ENCODE data around the gene CCND1.
"Not testable (repeated sequence)": the region's sequence is repeated elsewhere in the genome, so short reads cannot be mapped to it uniquely, and the experiment has no call there.

CCND1 gene

DNA sequence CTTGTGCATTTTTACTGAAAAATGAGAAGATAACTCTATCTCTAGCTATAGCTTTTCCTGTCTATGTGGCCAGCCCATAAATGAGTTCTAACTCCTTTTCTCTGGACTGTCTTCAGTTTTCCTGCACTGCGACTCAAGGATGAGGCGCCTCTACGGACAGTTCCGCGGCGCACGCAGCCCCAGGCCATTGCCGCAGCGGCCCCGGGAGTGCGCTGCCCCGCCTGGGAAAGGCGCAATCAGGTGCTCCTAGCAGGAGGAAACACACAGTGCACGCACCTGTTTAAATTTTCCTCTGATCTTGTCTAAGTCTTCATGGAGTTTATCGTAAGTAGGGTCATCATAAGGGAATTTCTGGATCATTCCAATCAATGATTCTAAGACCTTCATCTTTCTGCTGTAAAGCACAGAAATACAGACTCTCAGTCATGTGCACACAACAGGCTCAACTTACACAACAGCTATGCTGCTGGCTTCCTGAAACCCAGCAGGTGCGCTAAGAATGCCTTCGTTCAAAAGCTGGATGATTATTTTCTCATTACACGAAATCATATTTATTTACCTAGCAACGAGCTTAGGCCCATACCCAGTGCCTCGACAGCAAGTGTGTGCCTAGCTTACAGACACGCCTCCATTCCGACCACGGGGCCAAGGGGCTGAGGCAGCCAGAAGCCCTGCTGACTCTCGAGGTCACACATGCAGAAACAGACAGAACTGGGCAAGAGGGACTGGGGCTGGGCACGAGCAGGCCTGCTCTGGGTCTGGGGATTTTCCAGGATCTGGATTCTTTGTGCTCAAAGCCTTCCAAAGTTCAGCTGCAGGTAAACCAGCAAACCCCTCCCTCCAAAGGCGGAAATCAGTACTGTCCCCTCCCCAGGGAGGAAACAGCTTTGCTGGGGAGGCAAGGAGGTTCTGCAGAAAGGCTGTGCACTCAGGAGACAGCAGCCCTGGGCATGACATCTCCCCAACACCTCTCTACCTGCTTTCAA lies 27.0 kb downstream of the CCND1 start:
- no peak for DNase-seq (ENCODE audit: low read depth)

DNA sequence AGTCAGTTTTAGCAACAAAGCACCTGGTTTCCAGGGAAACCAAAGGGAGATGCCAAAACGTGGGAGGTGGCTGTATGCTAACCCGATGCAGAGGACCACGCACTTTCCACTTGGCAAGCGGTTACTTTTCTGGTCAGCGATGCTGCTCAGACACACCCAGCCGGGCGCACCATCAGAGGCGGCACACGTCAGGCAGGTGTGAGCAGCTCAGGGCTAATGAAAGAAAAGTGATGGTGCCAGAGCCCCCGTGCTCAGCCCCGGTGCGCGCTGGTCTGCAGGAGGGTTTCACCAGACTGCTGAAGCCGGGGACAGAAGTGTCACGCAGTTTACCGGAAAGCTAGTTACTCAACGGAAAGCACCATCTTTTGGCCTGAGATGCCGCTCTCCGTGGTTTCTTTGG lies 28.5 kb downstream of the CCND1 start:
- no peak for DNase-seq (ENCODE audit: low read depth)

DNA sequence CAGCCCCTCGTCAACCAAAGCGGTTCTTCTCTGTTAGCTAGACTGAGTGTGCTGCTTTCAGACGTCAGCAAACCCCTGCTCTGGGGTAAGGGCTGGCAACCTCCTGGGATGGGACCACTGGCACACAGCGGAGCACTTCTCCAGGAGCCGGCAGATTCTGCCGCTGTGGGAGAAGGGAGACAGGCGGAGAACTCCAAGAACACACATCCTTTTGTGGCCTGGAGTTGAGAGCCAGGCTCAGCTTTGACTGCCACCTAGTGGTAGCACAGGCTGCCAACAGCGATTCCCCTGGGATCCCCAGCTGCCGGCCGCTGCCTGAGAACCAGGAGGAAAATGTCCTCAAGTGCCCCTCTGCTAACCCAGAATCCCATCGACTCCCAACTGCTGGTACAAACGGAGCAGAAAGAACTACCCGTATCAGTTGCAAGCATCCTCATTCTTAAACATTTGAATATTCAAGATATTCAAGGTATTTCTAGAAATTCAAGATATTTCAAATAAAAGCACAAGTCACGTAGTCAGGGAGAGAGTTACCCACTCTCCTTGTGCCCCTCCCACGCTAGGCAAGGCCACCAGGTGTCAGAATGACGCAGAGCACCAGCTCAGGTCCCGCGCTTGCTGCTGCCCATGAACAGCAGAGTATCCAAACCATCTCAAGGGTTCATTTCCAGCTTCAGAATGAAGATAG lies 29.3 kb downstream of the CCND1 start:
- peak; percentile 31 for DNase-seq (ENCODE audit: low read depth)

- DNase-seq (ENCODE audit: low read depth) = no peak
These were observed 30.9 kb downstream of the CCND1 start for GRCh38 chr11:69671734-69672465.

- DNase-seq (ENCODE audit: low read depth) = no peak
These were observed 33.4 kb downstream of the CCND1 start for GRCh38 chr11:69674267-69674885.

DNA sequence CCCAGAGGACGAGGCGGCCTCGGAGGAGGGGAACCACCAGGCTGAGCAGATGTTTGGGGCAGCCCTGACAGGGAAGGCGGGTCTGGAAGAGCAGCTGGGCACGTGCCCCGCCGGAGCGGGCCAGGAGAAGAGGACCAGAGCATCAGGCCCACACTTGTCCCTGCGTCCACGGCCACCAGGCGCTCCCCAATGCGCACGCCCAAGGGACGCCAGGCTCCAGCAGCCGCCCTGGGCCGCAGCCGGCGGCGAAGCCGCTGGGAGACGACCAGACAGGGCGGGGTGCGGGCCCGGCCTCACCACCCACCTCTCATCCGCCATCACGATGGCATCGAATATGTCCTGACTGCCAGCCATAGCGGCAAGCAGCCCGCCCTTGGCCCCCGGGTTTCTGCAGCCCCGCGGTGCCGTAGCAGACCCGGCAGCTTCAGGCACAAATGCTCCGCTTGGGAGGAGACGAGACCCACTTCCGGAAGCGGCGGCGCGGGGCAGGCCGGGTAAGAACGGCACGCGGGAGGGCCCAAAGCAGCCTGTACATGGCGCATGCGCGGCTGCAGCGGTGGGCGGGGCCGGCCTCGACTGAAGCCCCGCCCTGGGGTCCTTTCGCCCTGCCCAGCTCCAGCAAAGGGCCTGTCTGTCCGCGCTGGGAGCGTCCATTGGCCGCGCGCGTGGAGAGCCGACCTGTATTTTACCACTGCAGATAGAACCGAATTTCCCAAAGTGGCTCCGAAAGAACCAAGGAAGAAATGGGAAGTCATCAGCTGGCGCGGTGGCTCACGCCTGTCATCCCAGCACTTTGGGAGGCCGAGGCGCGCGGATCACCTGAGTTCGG lies 34.1 kb downstream of the CCND1 start, which contains the start of gene LTO1:
Gene LTO1 (minus strand): TSS at position 468 of the 829 bp plus-strand sequence. CDS start 114 bp downstream, at position 354.
- DNase-seq (ENCODE audit: low read depth) = peak; percentile 93

- no peak for DNase-seq (ENCODE audit: low read depth)
These were observed 36.8 kb downstream of the CCND1 start for GRCh38 chr11:69677749-69678148.

DNA sequence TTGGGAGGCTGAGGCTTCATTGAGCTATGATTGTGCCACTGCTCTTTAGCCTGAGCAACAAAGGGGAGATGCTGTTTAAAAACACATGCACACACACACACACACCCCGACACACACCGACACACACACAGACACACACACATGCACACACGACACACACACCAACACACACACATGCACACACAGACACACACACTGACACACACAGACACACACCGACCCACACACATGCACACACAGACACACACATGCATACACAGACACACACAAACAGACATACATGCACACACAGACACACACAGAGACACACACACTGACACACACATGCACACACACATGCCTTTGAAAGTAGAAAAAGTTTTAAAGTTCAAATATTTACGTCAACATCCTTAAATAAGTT lies 39.7 kb downstream of the CCND1 start:
- DNase-seq (ENCODE audit: low read depth) = no peak

GRCh38 chr11:69682221-69682620 lies 41.3 kb downstream of the CCND1 start:
- DNase-seq (ENCODE audit: low read depth) = no peak

DNA sequence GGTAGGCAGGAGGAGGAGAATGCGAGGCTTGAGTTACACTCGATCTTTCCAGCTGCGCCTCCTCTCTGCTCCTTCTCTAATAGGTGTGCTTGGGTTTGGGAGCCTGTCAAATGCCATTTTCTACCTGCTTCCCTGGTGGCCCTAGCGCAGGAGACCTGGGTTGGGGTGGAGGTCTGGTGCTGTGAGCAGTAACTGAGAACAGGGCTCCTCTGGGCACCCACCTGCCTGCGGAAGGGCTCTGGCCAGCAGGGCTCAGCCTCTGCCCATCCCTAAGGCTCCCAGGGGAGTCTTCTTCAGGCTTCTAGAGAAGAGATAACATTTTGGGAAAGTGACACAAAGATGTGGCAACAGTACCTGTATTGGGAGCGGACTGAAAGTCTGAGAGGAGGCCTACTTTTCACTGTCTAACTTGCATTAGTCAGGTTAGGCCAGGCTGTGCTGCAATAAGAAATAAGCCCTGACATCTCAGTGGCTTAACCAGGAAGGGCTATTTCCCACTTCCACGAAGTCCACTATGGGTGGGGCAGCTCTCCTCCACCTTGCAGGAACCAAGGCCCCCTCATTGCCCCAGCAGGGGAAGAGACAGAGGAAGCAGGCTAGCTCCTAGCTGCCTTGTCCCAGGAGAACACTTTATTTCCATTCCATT lies 41.8 kb downstream of the CCND1 start:
- DNase-seq (ENCODE audit: low read depth) = no peak

DNA sequence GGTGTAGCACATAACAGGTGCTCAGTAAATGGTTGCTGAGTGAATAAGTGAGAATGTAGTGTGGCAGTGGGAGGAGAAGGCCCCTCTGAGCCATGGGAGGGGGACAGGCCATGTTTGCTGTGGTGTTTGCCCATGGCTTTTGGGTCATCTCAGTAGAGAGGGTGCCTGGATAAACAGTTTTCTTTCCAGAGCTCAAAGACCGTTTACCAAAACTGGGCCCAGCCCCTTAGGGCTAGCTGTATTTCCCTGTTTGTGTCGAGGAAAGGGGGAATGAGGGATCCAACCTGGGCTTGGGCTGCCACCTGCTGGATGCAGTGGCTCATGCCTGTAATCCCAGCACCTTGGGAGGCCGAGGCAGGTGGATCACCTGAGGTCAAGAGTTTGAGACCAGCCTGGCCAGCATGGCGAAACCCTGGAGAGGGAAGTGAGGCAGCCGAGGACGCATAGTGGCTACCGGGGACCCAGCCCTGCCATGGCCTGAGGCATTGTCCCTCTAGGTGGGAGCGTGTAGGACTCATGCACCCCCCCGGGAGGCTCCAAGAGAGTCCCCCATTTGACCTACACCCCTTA lies 42.9 kb downstream of the CCND1 start:
- DNase-seq (ENCODE audit: low read depth) = no peak

GRCh38 chr11:69684651-69685050 lies 43.7 kb downstream of the CCND1 start:
- DNase-seq (ENCODE audit: low read depth) = no peak

GRCh38 chr11:69685348-69685747 lies 44.4 kb downstream of the CCND1 start:
- DNase-seq (ENCODE audit: low read depth) = no peak

DNA sequence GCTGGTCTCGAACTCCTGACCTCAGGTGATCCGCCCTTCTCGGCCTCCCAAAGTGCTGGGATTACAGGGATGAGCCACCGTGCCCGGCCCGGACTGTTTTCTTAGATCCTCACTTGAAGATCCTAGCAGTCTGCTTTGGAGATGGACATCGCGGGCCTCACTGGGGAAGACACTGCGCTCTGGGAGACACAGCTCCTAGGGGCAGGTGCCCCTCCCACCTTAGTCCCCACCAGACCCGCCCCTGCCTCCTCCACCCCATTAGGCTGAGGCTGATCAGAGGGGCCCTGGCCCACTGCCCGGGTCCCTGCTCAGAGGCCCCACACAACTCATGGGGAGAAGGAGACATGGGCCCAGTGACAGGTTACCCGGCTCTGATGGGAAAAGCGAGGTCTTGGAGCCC lies 45.5 kb downstream of the CCND1 start:
- DNase-seq (ENCODE audit: low read depth) = no peak

GRCh38 chr11:69686856-69687255 lies 45.9 kb downstream of the CCND1 start:
- no peak for DNase-seq (ENCODE audit: low read depth)

DNA sequence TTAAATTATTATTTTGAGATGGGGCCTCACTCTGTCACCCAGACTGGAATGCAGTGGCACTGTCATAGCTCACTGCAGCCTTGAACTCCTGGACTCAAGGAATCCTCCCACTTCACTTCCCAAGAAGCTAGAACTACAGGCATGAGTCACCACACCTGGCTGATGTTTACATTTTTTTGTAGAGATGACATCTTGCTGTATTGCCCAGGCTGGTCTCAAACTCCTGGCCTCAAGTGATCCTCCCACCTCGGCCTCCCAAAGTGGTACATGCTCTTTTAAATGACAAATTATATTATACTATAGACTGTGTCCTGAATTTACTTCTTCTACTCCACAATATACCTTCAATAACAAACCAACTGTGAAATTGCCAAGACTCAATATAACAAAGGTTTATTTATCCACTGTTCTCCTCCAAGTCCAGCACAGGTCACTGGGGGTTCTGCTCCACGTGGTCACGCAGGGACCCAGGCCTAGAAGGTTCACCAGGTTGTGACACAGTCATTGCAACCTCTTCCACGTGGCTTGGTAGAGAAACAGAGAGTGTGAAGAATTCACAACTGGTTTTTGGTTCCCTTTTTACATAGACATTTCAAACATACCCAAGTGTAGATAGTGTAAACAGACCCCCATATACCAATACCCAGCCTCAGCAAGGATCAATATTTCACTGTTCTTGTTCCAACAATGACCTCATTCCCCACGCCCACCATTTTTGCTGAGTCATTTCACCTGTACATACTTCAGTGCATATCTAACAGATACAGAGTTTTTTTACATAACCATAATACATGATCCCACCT lies 47.2 kb downstream of the CCND1 start:
- DNase-seq (ENCODE audit: low read depth) = not testable (repeated sequence)

- DNase-seq (ENCODE audit: low read depth) = no peak
These were observed 48.7 kb downstream of the CCND1 start for GRCh38 chr11:69689484-69690319.

DNA sequence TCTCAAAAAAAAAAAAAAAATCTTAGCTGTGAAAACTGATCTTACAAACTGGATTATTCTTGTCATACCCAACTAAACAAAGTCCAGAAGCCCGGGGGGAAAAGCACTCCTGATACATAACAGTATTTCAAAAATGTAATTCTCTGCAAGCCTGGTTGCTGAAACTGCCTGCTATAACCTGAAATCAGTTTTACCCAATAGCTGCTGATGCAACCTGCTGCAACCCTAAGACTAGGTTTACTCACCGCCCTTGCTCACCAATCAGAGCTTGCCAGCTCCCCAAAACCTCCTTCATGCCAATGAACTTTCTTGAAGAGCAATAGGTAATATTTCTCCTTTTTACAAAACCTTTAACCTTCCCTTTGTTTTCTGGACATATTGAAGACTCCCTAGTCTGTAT lies 50.5 kb downstream of the CCND1 start:
- DNase-seq (ENCODE audit: low read depth) = no peak
